ENCODE results near the gene LIMK2.

The LIMK2 gene

GRCh38 chr22:31238057-31238456, 26.0 kb downstream of the LIMK2 start:
- no peak for DNase-seq (ENCODE audit: low read depth in 2 of 2)
- TF ChIP-seq, protein P1, sequence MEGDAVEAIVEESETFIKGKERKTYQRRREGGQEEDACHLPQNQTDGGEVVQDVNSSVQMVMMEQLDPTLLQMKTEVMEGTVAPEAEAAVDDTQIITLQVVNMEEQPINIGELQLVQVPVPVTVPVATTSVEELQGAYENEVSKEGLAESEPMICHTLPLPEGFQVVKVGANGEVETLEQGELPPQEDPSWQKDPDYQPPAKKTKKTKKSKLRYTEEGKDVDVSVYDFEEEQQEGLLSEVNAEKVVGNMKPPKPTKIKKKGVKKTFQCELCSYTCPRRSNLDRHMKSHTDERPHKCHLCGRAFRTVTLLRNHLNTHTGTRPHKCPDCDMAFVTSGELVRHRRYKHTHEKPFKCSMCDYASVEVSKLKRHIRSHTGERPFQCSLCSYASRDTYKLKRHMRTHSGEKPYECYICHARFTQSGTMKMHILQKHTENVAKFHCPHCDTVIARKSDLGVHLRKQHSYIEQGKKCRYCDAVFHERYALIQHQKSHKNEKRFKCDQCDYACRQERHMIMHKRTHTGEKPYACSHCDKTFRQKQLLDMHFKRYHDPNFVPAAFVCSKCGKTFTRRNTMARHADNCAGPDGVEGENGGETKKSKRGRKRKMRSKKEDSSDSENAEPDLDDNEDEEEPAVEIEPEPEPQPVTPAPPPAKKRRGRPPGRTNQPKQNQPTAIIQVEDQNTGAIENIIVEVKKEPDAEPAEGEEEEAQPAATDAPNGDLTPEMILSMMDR (IDR thresholded peaks at IDR 0.05; ENCODE audit: low read depth, low read length): no peak
- H3K4me3 ChIP-seq (replicated peaks in 1 of 2; ENCODE audit: low read depth in 2 of 2, low read length in 2 of 2): no peak overlapping the region

DNA sequence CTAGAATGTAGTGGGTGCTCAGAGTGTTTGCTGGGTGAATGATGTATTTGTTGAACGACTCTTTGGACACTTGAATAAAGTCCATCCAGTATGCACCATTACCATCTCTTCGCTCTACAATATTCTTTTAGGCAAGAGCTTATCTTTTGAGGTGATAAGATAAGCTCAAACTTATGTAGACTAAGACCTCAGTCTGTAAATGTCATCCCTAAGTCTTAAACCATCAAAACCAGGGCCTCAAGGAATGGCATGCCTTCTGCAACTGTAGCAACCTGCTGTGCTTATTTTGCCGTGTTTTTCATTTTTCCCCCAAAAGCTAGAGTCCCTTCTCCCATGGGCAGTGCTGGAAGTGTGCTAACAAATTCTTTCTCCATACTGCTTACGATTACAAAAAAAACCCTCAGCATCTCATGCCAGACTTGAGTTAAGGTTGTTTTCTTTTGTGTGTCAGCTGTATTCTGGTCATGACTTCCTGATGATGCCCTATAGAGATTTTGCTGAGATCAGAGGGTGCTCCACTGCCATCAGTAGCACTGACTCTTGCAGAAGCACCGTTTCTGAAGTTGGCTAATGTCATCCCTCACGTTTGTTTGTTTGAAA, 27.8 kb downstream of the LIMK2 start:
- TF ChIP-seq, protein P1 (IDR thresholded peaks at IDR 0.05; ENCODE audit: low read depth, low read length): no peak
- DNase-seq (ENCODE audit: low read depth in 2 of 2): peak; percentile 38 to 54
- H3K4me3 ChIP-seq (replicated peaks in 1 of 2; ENCODE audit: low read depth in 2 of 2, low read length in 2 of 2): no peak overlapping the region

DNA sequence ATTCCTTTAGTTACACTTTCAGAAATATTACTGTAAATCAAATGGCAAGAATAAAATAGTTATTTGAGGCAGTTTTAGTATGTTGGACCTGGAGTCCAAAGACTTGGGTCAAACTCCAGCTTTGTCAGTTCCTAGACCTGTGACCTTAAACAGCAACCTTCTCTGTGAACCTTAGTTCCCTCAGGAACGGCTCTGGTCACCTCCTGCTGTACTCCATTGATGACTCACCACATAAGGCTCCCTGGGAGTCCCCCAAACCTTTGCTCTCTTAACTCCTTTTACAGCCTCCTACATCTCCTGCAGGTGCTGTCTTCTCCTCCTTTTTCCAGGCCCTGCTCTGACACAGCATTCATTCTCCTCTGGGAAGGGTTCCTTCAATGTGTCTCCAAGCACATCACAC, 29.1 kb downstream of the LIMK2 start:
- TF ChIP-seq, protein P1 (IDR thresholded peaks at IDR 0.05; ENCODE audit: low read depth, low read length): no peak
- DNase-seq (ENCODE audit: low read depth in 2 of 2): peak in 1 of 2 donors; percentile 49
- no peak overlapping the region for H3K4me3 ChIP-seq (replicated peaks in 1 of 2; ENCODE audit: low read depth in 2 of 2, low read length in 2 of 2)

- DNase-seq (ENCODE audit: low read depth in 2 of 2): peak; percentile 47 to 54
- TF ChIP-seq, protein P1 (IDR thresholded peaks at IDR 0.05; ENCODE audit: low read depth, low read length): peak; percentile 9
- H3K4me3 ChIP-seq (replicated peaks in 1 of 2; ENCODE audit: low read depth in 2 of 2, low read length in 2 of 2): no peak overlapping the region
Observed at GRCh38 chr22:31241936-31242335, 29.8 kb downstream of the LIMK2 start.

GRCh38 chr22:31243339-31244045, 31.4 kb downstream of the LIMK2 start:
- TF ChIP-seq, protein P1 (IDR thresholded peaks at IDR 0.05; ENCODE audit: low read depth, low read length): no peak
- H3K4me3 ChIP-seq (replicated peaks in 1 of 2; ENCODE audit: low read depth in 2 of 2, low read length in 2 of 2): peak overlapping the region in 1 of 2 donors; percentile 18
- DNase-seq (ENCODE audit: low read depth in 2 of 2): peak in 1 of 2 donors; percentile 86

DNA sequence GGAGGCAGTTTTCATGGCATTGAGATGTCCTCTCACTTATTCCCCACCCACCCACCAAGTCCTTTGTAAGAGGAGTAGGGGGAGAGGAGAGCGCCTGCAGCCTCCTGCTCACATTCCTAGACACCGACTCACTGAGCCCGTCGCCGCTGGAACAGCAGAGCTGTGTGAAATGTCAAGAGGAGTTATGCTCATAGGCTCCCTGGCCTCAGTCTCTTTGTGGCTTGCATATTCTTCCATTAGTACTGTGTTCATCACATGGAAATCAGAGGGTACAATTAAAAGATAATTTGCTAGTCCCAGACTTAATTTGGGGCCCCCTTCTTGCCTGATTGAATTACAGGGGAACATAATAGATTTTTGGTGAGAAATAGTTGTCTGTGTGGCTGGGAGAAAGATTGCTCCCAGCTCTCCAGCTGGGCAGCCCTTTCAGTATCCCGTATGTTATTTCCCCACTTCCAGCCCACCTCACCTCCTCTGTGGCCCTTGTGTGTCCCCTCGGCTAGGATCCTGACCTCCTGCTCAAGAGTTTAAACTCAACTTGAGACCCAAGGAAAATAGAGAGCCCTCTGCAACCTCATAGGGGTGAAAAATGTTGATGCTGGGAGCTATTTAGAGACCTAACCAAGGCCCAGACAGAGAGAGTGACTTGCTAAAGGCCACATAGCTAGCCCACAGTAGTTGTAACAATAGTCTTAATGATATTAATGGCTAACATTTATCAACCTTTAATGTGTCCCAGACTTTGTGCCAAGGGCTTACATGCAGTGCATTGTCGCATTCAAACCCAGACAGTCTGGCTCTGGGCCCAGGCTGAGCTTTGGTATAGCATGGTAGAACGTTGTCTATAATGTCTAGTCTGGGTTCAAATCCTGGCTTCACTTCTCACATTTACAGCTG, 32.2 kb downstream of the LIMK2 start:
- H3K4me3 ChIP-seq (replicated peaks in 1 of 2; ENCODE audit: low read depth in 2 of 2, low read length in 2 of 2): no peak overlapping the region
- TF ChIP-seq, protein P1 (IDR thresholded peaks at IDR 0.05; ENCODE audit: low read depth, low read length): no peak
- DNase-seq (ENCODE audit: low read depth in 2 of 2): peak; percentile 74 to 90
